ENCODE results near the gene ANAPC5.
A peak's percentile ranks its signal among the peaks of the same experiment; 100 is the strongest.

Gene ANAPC5

GRCh38 chr12:121366063-121366459 is 13.8 kb upstream of the ANAPC5 start:
- DNase-seq = no peak

DNA sequence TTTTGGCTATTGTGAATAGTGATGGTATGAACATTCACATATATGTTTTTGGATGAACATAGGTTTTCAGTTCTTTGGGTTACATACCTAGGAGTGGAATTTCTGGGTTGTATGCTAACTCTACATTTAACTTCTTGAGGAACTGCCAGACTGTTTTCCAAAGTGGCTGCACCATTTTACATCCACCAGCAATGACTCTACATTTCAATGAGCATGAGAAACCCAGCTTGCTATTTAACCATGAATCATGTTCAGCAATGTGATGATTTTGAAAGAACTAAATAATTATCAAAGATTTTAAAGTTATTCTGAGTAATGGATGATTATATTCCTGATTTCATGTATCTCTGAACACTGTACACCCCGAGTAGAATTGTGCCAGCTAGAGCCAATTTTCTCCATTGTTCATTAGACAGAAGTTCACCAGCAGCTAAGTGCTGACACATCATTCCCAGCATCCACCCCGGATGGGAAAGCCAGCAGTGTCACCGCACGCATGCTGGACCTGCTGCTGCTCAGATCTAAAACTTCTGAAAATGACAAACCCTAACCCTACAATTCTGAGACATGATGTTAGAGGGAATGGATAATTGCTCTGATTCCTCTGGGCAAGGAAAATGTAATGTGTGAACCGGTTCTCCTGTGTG is 13.3 kb upstream of the ANAPC5 start:
- no peak for DNase-seq

DNA sequence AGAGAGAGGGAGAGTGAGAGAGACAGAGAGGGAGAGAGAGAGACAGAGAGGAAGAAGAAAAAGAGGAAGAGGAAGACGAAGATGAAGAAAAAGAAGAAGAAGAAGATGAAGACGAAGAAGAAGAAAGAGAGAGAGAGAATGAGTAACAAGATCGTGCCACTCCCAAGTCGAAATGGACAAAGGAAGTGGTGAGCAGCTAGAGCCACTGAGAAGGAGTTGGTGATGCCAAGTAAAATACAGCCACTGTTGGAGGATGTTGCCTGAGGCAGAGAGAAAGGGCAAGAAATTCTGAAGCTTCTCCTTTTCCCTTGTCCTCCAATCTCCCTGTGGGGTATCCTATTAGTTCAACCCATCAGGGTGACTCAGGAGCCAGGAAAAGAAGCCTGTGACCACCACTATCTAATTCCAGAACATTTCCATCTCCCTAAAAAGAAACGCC is 12.5 kb upstream of the ANAPC5 start:
- DNase-seq = no peak

- DNase-seq = no peak
These were observed 5.9 kb upstream of the ANAPC5 start for GRCh38 chr12:121358073-121358472.

GRCh38 chr12:121357331-121357730 is 5.1 kb upstream of the ANAPC5 start:
- DNase-seq = no peak

DNA sequence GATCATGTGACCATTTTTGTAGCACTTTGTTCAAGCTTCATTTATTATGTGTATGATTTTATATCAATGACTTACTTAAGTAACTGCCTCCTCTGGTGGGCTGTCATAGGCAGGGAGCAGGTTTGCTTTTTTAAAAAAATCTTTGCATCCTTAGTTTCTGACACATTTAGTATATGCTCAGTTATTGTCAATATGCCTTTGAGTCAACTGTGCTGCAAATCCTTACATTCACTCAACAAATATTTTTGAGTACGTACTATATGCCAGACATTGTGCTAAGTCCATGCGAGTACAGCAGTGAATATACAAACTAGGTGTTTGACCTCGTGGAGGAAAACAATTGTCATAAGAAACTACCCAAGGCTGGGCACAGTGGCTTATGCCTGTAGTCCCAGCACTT is 4.4 kb upstream of the ANAPC5 start:
- DNase-seq = no peak

DNA sequence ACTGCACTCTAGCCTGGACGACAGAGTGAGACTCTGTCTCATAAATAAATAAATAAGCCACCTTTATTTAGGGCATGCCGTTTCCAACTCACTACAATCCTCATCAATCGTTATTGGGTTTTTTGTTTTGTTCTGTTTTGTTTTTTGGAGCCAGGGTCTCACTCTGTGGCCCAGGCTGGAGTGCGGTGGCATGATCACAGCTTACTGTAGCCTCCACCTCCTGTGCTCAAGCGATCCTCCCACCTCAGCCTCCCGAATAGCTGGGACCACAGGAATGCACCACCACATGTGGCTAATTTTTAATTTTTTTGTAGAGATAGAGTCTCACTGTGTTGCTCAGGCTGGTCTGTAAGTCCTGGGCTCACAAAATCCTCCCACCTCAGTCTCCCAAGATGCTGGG is 3.6 kb upstream of the ANAPC5 start:
- no peak for DNase-seq

- DNase-seq = no peak
These were observed 439 bp upstream of the ANAPC5 start for GRCh38 chr12:121352682-121353018.

GRCh38 chr12:121346747-121347146 is 5.5 kb downstream of the ANAPC5 start:
- DNase-seq = no peak

GRCh38 chr12:121345151-121345815 is 6.9 kb downstream of the ANAPC5 start:
- no peak for DNase-seq

DNA sequence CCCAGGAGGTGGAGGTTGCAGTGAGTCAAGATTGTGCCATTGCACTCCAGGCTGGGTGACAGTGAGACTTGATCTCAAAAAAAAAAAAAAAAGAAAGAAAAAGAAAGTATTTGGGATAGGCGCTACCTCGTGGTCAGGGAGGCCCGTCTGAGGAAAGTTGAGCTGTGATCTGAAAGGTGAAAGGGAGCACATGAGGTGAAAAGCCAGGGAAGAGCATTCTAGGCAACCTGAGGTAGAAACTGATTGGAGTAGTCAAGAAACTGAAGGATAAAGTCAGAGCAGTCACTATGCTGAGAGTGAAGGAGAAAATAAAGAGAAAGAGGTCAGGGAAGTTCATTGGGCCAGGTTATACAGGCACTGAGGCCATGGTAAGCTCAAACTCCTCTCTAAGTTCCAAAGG is 7.7 kb downstream of the ANAPC5 start:
- no peak for DNase-seq

GRCh38 chr12:121337416-121337815 is 14.8 kb downstream of the ANAPC5 start:
- no peak for DNase-seq

DNA sequence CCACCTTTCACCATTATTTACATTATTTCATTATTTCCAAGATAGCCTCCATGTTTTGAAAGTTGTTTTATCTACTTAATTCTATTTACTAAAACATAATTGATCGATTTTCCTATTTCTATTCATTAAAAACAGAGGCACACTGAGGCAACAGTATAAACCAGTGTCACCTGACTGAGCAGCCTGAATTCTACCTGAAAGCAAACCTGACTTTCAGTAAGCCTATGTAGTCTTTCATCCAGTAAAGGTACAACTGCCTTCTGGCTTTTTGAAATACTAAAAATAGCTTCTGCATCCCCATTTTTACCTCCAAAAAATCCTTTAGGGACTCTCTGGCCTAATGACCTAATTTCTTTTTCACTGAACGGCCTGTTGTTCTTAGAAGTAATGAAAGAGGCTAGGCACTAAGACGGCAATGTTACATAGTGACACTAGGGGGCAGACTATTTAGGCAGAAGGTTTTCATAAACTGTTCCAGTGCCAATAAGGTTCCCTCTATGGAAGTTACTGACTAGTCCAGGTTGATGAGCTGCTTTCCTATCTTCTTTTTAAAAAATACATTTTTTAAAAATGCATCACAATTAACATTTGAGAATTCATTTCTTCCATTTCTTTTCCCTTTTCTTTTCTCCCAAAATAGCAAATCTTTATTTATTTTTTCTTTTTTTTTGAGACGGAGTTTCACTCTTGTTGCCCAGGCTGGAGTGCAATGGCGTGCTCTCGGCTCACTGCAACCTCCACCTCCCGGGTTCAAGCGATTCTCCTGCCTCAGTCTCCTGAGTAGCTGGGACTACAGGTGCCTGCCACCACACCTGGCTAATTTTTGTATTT is 17.5 kb downstream of the ANAPC5 start:
- DNase-seq = peak; percentile 69

GRCh38 chr12:121333747-121334146 is 18.5 kb downstream of the ANAPC5 start:
- no peak for DNase-seq

DNA sequence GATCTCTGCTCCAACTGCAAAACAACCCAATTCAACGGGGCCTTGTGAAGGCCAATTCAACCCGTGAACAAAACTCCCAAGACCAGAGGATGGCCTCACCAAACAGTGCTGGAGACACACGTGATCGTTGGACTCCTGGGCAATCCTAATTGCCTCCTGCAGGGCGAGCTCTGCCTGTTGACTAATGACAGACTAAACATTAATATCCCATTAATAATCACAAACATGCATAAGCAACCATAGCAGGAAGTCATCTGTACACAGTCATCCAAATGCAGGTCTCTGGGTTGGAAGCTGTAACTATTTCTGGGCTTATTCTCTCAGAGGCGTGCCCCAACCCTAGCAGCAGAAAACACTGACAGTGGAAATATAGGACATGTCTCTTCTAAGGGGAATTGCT is 21.0 kb downstream of the ANAPC5 start:
- DNase-seq = no peak

- DNase-seq = no peak
These were observed 21.5 kb downstream of the ANAPC5 start for GRCh38 chr12:121330692-121331091.

GRCh38 chr12:121330195-121330594 is 22.0 kb downstream of the ANAPC5 start:
- no peak for DNase-seq

- DNase-seq = no peak
These were observed 23.6 kb downstream of the ANAPC5 start for GRCh38 chr12:121328620-121329019.

- DNase-seq = no peak
These were observed 25.1 kb downstream of the ANAPC5 start for GRCh38 chr12:121326996-121327674.

GRCh38 chr12:121325922-121326396 is 26.3 kb downstream of the ANAPC5 start:
- no peak for DNase-seq

- DNase-seq = no peak
These were observed 28.3 kb downstream of the ANAPC5 start for GRCh38 chr12:121323908-121324307.

DNA sequence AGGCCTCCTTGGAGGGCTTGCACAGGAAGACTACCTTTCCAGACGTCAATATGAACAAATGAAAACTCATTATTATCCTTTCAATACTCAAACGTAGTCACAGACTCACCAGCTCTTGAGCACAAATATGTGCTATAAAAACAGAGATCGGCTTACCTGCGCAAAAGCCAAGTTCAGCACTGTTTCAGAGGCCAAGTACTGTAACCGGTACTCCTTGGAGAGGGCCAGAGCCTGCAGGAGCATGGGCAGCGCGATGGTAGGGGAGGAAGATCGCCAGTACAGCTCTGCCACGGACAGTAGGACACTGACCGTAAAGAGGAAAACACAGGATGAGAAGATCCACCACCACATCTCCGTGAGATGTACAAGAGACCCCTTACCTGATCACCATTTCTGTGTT is 34.1 kb downstream of the ANAPC5 start:
- DNase-seq = no peak

GRCh38 chr12:121314431-121314830 is 37.8 kb downstream of the ANAPC5 start:
- DNase-seq = no peak
